Lower leg skin (tissue), 4 donors: ENCODE results near the gene PAX7. TPM values are rescaled to one million over a fixed set of nuclear protein-coding genes. Genes with fewer than 3 reads are reported as not detected.

Experiments
- DNase-seq, 2 donors: peaks; one replicate each; pipeline ENCODE4 v3.0.0-alpha.2; 2019; ENCODE audit warnings: low spot score in 2 of 2
- H3K4me3 ChIP-seq: fragments of 200-600 bp; sonication (generic); 2 replicates; pipeline ENCODE4 v1.5.1; 2017; ENCODE audit warnings: mild to moderate bottlenecking, low read depth; ENCODE audit not compliant: poor library complexity, severe bottlenecking
- POLR2A ChIP-seq, 2 donors: fragments of 450-650 bp; IDR thresholded peaks; one replicate each; pipeline ENCODE4 v1.6.1; 2016 to 2017; ENCODE audit warnings: antibody characterized with exemption in 2 of 2, mild to moderate bottlenecking in 1 of 2, moderate library complexity in 1 of 2
- WGBS, 2 donors: methylation state at CpG; one replicate each; pipeline ENCODE4 v1.1.5; 2018; 5-methylcytosine and 5-hydroxymethylcytosine counted together
- intact Hi-C: fragments of 100-400 bp; cut with DNase I; formaldehyde crosslinking; loops from one replicate; pipeline ENCODE4 v1.15.0; 2023; ENCODE audit warnings: low total_unique reads
- total RNA-seq, 4 donors: library from RNA; depleted of rRNA; stranded (reverse); fragments of >200 nt; gene quantifications; one replicate each; pipeline ENCODE4 v1.1.0, GENCODE V29; 2016
- TF ChIP-seq, protein P1 (sequence below), 3 donors: fragments of 450-650 bp; IDR thresholded peaks; one replicate each; pipeline ENCODE4 v1.5.1; 2016; ENCODE audit warnings: antibody characterized with exemption in 3 of 3, mild to moderate bottlenecking in 3 of 3, moderate library complexity in 2 of 3

Gene PAX7
- total RNA-seq, 4 donors from 2014 or later = 0.06 to 0.11 TPM; not detected in 2

DNA sequence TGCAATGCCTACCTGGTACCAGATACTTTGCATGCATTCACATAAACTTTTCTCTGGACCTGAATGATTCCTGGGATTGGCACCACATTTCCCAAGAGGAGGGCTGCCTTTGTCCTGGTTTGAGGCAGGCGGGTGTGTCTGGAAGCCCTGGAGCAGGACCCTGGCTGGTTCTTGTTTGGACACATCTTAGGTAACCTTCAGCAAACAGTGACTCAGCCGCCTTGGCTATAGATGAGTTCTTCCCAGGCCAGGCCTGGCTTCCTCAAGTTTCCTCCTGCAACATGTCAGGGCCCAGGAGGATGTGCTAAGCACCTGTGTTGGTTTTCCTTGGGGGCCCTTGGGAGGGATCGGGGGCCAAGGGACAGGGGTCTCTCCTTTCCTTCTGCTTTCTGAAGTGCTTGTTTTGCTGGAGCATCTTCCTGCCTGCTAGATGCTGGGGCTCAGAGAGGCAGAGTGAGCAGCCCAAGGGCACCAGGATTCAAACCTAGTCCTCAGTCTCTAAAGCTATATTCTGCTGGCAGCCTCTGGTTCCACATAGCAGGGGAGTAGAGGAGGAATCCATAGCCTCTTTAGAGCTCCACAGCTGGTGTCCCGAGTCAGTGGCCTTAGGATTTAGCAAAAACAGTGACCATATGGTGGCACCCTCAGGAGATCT is 38.2 kb downstream of the PAX7 start:
- WGBS, 2 donors = 28 to 45% methylated on average over 4 of the region's 4 CpGs
- intact Hi-C loops = no loop called here
- no peak overlapping the region for H3K4me3 ChIP-seq
- no peak for TF ChIP-seq POLR2A (IDR thresholded peaks at IDR 0.05)
- TF ChIP-seq, protein P1, sequence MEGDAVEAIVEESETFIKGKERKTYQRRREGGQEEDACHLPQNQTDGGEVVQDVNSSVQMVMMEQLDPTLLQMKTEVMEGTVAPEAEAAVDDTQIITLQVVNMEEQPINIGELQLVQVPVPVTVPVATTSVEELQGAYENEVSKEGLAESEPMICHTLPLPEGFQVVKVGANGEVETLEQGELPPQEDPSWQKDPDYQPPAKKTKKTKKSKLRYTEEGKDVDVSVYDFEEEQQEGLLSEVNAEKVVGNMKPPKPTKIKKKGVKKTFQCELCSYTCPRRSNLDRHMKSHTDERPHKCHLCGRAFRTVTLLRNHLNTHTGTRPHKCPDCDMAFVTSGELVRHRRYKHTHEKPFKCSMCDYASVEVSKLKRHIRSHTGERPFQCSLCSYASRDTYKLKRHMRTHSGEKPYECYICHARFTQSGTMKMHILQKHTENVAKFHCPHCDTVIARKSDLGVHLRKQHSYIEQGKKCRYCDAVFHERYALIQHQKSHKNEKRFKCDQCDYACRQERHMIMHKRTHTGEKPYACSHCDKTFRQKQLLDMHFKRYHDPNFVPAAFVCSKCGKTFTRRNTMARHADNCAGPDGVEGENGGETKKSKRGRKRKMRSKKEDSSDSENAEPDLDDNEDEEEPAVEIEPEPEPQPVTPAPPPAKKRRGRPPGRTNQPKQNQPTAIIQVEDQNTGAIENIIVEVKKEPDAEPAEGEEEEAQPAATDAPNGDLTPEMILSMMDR (IDR thresholded peaks at IDR 0.05) = no peak
- peak in 1 of 2 donors; percentile 55 for DNase-seq

DNA sequence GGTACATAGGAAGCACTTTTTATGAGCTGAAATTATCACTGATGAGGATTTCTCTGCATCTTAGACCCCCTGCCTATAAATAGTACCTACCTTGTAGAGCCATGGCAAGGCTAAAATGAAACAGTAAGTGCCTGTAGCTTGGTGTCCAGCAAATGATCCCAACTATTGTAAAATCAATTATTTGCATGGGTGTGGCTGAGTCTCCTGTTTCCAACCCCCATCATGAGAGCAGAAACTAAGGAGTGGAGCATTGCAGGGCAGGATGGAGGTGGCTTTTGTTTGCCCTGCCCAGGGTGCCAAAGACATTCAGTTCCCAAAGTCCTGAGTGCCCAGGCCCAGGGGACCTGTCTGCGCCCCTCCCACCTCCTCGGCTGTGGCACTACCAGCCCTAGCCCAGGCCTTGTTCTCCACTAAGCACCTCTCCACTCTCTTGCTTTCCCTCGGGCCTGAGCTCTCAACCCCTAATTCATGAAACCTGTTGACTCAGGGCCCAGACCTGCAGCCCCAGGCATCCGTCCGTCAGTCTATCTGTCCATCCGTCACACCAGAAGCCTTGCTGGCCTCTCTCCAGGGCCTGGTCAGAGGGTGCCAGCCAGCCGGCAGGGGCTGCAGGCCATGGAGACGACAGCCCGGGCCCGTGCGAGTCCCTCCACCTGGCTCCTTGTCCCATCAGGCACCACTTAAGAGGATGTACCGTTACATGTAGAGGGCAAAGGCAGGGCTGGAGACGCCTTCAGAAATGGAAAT is 39.6 kb downstream of the PAX7 start:
- no peak for DNase-seq
- TF ChIP-seq, protein P1 (IDR thresholded peaks at IDR 0.05) = no peak
- no peak for TF ChIP-seq POLR2A (IDR thresholded peaks at IDR 0.05)
- no peak overlapping the region for H3K4me3 ChIP-seq
- intact Hi-C loops = no loop called here
- 53 to 57% methylated on average over 13 of the region's 13 CpGs for WGBS, 2 donors

GRCh38 chr1:18670868-18671225 is 40.2 kb downstream of the PAX7 start:
- no peak for DNase-seq
- WGBS, 2 donors = 58 to 59% methylated on average over 5 of the region's 5 CpGs
- H3K4me3 ChIP-seq = no peak overlapping the region
- intact Hi-C loops = no loop called here
- no peak for TF ChIP-seq POLR2A (IDR thresholded peaks at IDR 0.05)
- TF ChIP-seq, protein P1 (IDR thresholded peaks at IDR 0.05) = no peak

GRCh38 chr1:18673976-18674375 is 43.3 kb downstream of the PAX7 start:
- 62 to 66% methylated on average over 5 of the region's 5 CpGs for WGBS, 2 donors
- intact Hi-C loops = no loop called here

GRCh38 chr1:18676332-18676781 is 45.7 kb downstream of the PAX7 start:
- no peak for TF ChIP-seq POLR2A (IDR thresholded peaks at IDR 0.05)
- TF ChIP-seq, protein P1 (IDR thresholded peaks at IDR 0.05) = no peak
- no peak overlapping the region for H3K4me3 ChIP-seq
- intact Hi-C loops = no loop called here
- WGBS, 2 donors = 35 to 53% methylated on average over 6 of the region's 6 CpGs
- DNase-seq = no peak

More at GRCh38 chr1:18673976-18674375, 43.3 kb downstream of the PAX7 start:
- no peak overlapping the region for H3K4me3 ChIP-seq
- no peak for TF ChIP-seq POLR2A (IDR thresholded peaks at IDR 0.05)
- TF ChIP-seq, protein P1 (IDR thresholded peaks at IDR 0.05) = no peak
- DNase-seq = no peak
